Astrocyte of the cerebellum (primary cell): Measurements from ENCODE around the gene DHX15.
"Not testable (repeated sequence)": the region's sequence is repeated elsewhere in the genome, so short reads cannot be mapped to it uniquely, and the experiment has no call there.

Experiments
- DNase-seq: peaks from one replicate; pipeline ENCODE4 v3.0.0-alpha.2; 2011; ENCODE audit warnings: low read depth
- H3K4me3 ChIP-seq: 2 replicates; pipeline ENCODE4 v1.5.1; 2011; ENCODE audit warnings: mild to moderate bottlenecking, low read depth, low read length, moderate library complexity
- in situ Hi-C: cut with HindIII; loops from 2 replicates; pipeline ENCODE4 v1.10.0; 2017; ENCODE audit warnings: low sequenced_read_pairs
- TF ChIP-seq, protein P1 (sequence below): IDR thresholded peaks from 2 replicates; pipeline ENCODE4 v1.5.1; 2012; ENCODE audit warnings: low read length, low read depth, moderate library complexity, mild to moderate bottlenecking; ENCODE audit errors: missing control alignments

Gene DHX15

DNA sequence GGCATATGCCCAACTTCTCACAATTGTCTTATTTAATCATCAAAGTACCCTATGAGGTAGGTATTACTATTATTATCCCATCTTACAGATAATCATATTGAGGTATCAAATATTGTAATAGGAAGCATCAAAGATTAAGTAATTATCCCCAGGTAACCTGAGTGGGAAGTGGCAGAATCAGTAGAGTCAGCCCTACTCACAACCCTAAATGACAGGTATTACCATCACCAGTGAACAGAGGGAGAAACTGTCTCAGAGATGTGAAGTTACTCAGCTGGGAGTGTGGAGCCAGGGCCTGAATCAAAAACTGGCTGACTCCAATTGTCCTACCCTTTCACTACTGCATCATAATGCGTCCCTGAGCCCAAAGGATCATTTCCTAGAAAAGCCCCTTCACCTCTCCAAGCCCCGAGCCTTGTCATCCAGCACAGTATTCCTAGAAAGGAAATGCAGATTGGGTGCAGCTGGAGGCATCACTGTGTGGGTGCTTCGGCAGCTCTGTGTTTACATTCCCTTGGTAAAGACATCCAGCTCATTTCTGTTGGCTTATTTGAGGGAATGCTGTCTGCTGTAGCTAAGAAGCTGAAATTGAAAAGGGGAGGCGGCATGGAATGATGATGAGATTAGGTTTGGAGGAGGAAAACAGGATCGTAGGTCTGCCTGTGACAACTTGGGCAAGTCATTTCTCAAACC lies 72.8 kb downstream of the DHX15 start:
- DNase-seq, result no peak
- no peak overlapping the region for H3K4me3 ChIP-seq
- in situ Hi-C loops, result no loop called here
- TF ChIP-seq, protein P1, sequence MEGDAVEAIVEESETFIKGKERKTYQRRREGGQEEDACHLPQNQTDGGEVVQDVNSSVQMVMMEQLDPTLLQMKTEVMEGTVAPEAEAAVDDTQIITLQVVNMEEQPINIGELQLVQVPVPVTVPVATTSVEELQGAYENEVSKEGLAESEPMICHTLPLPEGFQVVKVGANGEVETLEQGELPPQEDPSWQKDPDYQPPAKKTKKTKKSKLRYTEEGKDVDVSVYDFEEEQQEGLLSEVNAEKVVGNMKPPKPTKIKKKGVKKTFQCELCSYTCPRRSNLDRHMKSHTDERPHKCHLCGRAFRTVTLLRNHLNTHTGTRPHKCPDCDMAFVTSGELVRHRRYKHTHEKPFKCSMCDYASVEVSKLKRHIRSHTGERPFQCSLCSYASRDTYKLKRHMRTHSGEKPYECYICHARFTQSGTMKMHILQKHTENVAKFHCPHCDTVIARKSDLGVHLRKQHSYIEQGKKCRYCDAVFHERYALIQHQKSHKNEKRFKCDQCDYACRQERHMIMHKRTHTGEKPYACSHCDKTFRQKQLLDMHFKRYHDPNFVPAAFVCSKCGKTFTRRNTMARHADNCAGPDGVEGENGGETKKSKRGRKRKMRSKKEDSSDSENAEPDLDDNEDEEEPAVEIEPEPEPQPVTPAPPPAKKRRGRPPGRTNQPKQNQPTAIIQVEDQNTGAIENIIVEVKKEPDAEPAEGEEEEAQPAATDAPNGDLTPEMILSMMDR, result no peak

DNA sequence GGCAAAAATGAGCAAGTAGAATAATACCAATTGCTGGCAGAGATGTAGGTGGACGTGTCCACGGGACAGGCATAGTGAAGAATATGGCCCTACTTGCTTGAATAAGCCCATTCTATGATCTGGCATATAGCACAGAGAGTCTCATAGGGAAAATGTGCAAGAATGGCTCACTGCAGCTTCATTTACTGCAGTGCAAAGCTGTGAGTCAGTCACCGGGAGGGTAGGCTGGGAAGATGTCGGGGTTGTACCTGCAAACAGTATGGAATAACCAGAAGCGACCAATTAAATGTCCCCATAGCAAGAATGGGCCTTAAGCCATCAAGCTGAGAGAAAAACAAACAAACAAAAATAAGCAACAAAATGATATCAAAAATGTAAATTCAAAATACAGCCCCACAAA lies 74.3 kb downstream of the DHX15 start:
- in situ Hi-C loops, result no loop called here
- TF ChIP-seq, protein P1, result no peak
- no peak for DNase-seq
- H3K4me3 ChIP-seq, result no peak overlapping the region

DNA sequence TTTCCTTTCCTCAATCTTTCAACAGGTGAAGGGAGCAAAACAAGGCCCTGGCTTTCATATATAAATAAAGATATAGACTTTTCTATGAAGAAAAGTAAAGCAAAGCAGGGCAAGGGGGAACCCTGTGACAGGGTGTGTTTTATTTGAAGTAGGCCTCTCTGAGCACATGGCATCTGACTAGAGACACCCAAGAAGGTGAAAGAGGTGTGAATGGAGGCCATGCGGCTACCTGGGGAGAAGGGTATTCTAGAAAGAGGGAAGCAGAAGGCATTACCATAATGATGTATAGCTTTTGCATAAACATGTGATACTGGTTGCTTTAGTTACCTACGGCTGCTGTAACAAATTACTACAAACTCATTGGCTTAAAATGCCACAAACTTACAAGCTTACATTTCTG lies 75.8 kb downstream of the DHX15 start:
- DNase-seq, result no peak
- in situ Hi-C loops, result no loop called here
- TF ChIP-seq, protein P1, result no peak
- H3K4me3 ChIP-seq, result no peak overlapping the region

DNA sequence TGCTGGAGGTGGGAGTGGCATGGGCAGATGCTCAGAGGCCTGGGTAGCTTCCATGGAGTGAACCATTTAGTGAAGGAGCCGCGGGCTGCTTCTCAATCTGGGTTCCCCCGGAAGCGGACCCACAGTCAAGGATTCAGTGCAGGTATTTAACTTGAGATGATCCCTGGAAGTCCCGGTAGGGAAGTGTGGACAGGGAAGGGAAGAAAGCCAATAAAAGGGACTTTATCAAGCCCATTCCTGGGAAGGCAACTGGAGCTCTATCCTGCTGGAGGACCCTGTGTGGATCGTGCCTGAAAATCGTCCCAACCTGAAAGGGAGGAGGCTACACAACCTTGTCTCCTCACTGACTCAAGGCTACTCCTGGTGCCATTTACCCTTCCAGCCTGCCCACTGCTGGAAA lies 76.9 kb downstream of the DHX15 start:
- in situ Hi-C loops, result no loop called here
- DNase-seq, result no peak
- no peak overlapping the region for H3K4me3 ChIP-seq
- TF ChIP-seq, protein P1, result no peak

DNA sequence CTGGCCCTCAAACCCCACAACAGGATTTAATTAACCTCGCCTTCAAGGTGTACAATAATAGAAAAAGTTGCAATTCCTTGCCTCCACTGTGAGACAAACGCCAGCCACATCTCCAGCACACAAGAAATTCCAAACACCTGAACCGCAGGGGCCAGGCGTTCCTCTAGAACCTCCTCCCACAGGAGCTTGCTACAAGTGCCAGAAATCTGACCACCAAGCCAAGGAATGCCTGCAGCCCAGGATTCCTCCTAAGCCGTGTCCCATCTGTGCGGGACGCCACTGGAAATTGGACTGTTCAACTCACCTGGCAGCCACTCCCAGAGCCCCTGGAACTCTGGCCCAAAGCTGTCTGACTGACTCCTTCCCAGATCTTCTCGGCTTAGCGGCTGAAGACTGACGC lies 81.3 kb downstream of the DHX15 start:
- DNase-seq, in situ Hi-C loops, H3K4me3 ChIP-seq: not testable (repeated sequence)

DNA sequence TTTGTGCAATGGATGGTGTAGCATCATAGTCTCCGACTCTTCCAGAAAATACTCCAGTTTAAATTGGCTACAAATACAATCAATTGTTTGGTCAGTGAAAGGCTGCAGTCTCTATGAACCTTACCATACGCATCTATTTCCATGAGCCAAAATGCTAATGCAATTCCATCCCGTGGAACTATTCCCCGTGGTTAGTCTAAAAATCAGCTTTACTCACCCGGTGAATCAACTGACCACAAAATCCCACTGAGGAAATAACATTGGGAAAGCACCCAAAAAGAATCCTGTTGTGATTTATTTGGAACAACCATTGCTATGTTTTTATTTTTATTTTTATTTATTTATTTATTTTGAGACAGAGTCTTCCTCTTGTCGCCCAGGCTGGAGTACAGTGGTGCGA lies 87.1 kb downstream of the DHX15 start:
- no peak for DNase-seq
- TF ChIP-seq, protein P1, result no peak
- H3K4me3 ChIP-seq, result no peak overlapping the region
- in situ Hi-C loops, result loop anchor here (10.0 kb wide), 1 partner anchor 518 kb away; no protein-coding TSS in a partner anchor

DNA sequence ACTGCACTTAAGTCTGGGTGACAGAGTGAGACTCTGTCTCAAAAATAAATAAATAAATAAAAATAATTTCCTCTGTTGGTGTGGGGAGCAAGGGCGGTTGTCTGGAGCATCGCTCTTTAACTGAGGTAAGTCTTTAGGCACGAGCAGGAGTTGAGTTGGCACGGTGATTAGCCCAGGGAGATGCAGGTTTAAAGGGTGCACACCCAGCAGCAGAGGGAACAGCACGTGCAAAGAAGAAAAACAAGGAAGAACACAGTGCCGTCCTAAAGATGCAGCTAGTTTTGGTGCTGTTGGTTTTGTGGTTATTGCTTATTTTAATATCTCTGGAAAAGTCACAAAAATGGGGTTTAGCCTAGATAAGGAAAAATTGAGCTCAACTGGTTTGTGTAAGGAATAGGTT lies 87.8 kb downstream of the DHX15 start:
- in situ Hi-C loops, result loop anchor here (10.0 kb wide), 1 partner anchor 518 kb away; no protein-coding TSS in a partner anchor
- H3K4me3 ChIP-seq, result no peak overlapping the region
- no peak for DNase-seq
- TF ChIP-seq, protein P1, result no peak
